Spleen (tissue), 7 donors: ENCODE data around the gene WRAP73.

ENCODE experiments used
- CTCF ChIP-seq, 11 experiments: fragments of 200-600 bp in 7 of 11; fragments of 450-650 bp in 4 of 11; sonication (generic) in 4 of 11; IDR thresholded peaks in 8 of 11; conservative IDR thresholded peaks in 3 of 11; 1 replicate in 7 of 11; 2 replicates in 4 of 11; pipeline versions ENCODE4 v1.4.0 to v1.8.0; 2016 to 2021; ENCODE audit warnings: antibody characterized with exemption in 11 of 11, inconsistent platforms in 4 of 11, mild to moderate bottlenecking in 1 of 11
- POLR2A ChIP-seq, 3 donors: fragments of 450-650 bp; IDR thresholded peaks; one replicate each; pipeline ENCODE4 v1.5.1; 2017; ENCODE audit warnings: antibody characterized with exemption in 3 of 3, mild to moderate bottlenecking in 1 of 3
- donor health status: DM: no; HTN: no; CAD: no; lungs with moderate emphysema.
- donor health status: DM: no; HTN: no; CAD: no.
- donor health status: DM: no; HTN: no; CAD: no.

DNA sequence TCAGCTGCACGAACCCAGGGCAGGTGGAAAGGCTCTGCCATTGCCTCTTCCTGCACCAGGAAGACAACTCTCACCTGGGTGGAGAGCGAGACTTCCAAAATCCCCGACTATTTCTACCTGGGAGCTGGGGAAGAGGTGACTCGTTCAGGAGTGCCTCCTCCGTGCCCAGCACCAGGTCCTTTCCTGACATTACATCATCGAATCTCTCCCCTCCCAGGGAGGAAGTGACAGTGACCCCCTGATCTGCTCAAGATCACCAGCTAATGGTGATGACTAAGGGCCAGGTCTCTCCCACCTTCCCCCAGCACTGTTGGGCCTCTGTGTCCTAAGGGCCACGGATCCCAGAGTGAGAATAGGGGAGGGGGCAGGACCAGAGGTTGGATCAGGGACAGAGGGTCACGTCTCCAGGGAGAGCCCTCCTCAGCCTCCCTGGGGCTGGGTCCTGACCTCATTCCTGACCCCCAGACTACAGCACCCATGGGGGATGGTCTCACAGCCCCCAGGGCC, 45.4 kb downstream of the WRAP73 start:
- TF ChIP-seq CTCF (IDR thresholded peaks at IDR 0.05 in 8 of 11, conservative IDR thresholded peaks at IDR 0.05 in 3 of 11) (no peak), POLR2A (IDR thresholded peaks at IDR 0.05) (no peak)
